Measurements from ENCODE around the gene RAB8B.

GRCh38 chr15:63306492-63307073 is 117.2 kb downstream of the RAB8B start:
- TF ChIP-seq CTCF (IDR thresholded peaks at IDR 0.05 in 4 of 5, conservative IDR thresholded peaks at IDR 0.05 in 1 of 5) (no peak), POLR2A (IDR thresholded peaks at IDR 0.05) (no peak)
